Endodermal cell (in vitro differentiated cells): Measurements from ENCODE around the gene CHRDL2. TPM values are rescaled to one million over a fixed set of nuclear protein-coding genes. Genes with fewer than 3 reads are reported as not detected.
A peak's percentile ranks its signal among the peaks of the same experiment; 100 is the strongest.

Source experiments
- DNase-seq: peaks from one replicate; pipeline ENCODE4 v3.0.0-alpha.2; 2017
- H3K27ac ChIP-seq: 2 replicates; pipeline ENCODE4 v1.5.1; 2013; ENCODE audit warnings: mild to moderate bottlenecking, low read depth, low read length, moderate library complexity
- H3K27me3 ChIP-seq: 2 replicates; pipeline ENCODE4 v1.6.1; 2013; ENCODE audit warnings: mild to moderate bottlenecking, low read length, moderate library complexity; ENCODE audit not compliant: insufficient read depth, control insufficient read depth, poor library complexity, severe bottlenecking
- H3K36me3 ChIP-seq: 2 replicates; pipeline ENCODE4 v1.7.0; 2013; ENCODE audit warnings: mild to moderate bottlenecking, low read length, moderate library complexity; ENCODE audit not compliant: control insufficient read depth, insufficient read depth
- H3K4me1 ChIP-seq: one replicate; pipeline ENCODE4 v1.7.0; 2013; ENCODE audit warnings: low read length; ENCODE audit not compliant: control insufficient read depth, insufficient read depth
- H3K4me3 ChIP-seq: 2 replicates; pipeline ENCODE4 v1.5.1; 2013; ENCODE audit warnings: mild to moderate bottlenecking, low read length, moderate library complexity
- H3K9ac ChIP-seq: 2 replicates; pipeline ENCODE4 v1.6.1; 2013; ENCODE audit warnings: mild to moderate bottlenecking, low read length, moderate library complexity; ENCODE audit not compliant: poor library complexity, severe bottlenecking; ENCODE audit errors: extremely low read depth
- H3K9me3 ChIP-seq: 2 replicates; pipeline ENCODE4 v1.6.1; 2013; ENCODE audit warnings: mild to moderate bottlenecking, low read length, moderate library complexity; ENCODE audit not compliant: control insufficient read depth
- H3K27ac Mint-ChIP-seq: 2 replicates; pipeline ENCODE4 v1.8.0; 2020; ENCODE audit warnings: mixed read lengths
- H3K27me3 Mint-ChIP-seq: 2 replicates; pipeline ENCODE4 v1.8.0; 2021; ENCODE audit warnings: mild to moderate bottlenecking, mixed read lengths; ENCODE audit not compliant: insufficient read depth
- H3K36me3 Mint-ChIP-seq: 2 replicates; pipeline ENCODE4 v1.8.0; 2020; ENCODE audit warnings: low read depth, mixed read lengths
- H3K4me1 Mint-ChIP-seq: 2 replicates; pipeline ENCODE4 v1.8.0; 2020; ENCODE audit warnings: mixed read lengths
- H3K4me3 Mint-ChIP-seq: 2 replicates; pipeline ENCODE4 v1.8.0; 2020; ENCODE audit warnings: mild to moderate bottlenecking, moderate library complexity, mixed read lengths
- H3K9me3 Mint-ChIP-seq: 2 replicates; pipeline ENCODE4 v1.8.0; 2020; ENCODE audit warnings: mild to moderate bottlenecking, mixed read lengths
- CTCF ChIP-seq: fragments of 200-600 bp; sonication (generic); conservative IDR thresholded peaks from 2 replicates; pipeline ENCODE4 v1.5.0; 2021; ENCODE audit warnings: antibody characterized with exemption, mild to moderate bottlenecking
- WGBS, 2 experiments: methylation state at CpG; one replicate each; pipeline versions ENCODE4 v1.1.5 to v1.1.7; 2013; ENCODE audit warnings: missing lambda C conversion rate in 2 of 2, mixed read lengths in 1 of 2; ENCODE audit not compliant: insufficient coverage in 1 of 2, insufficient read length in 1 of 2; 5-methylcytosine and 5-hydroxymethylcytosine counted together
- total RNA-seq, 2 donors: library from RNA; stranded (reverse); fragmentation: NEBNext Ultra II Directional in 1 of 2; extraction: Animal tissue kit (Norgen Biotek cat#: 25700) in 1 of 2; gene quantifications; 2 replicates in 1 of 2; 3 replicates in 1 of 2; pipeline ENCODE4 v1.2.1, GENCODE V29; 2021

The CHRDL2 gene
- total RNA-seq, 2 donors from 2014 or later, result 0.44 to 1.2 TPM

DNA sequence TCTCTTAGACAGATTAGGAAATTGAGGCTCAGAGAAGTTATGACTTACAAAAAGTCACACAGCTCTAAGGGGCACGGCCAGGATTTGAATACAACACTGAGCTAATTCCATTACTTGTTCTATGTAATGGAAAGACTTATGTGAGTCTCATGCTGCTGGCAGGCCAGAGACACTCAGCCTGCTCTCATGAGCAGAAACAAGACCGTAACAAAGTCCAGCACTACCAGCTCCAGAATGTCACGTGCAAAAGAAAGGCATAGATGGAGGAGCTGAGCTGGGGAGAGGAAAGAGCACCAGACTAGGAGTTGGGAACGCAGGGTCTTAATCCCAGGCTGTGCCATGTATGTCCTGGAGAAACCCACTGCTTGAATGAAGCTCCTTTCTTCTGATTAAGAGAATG lies 1.8 kb downstream of the CHRDL2 start:
- Histone ChIP-seq H3K9ac (no peak overlapping the region), H3K27me3 (peaks cover 72% of the 10 kb centered on the region), H3K36me3 (no peaks in the 10 kb centered on the region), H3K9me3 (no peaks in the 10 kb centered on the region), H3K4me1 (no peaks in the 10 kb centered on the region), H3K4me3 (no peak overlapping the region), H3K27ac (no peak overlapping the region)
- no peak for DNase-seq
- no peaks in the 10 kb centered on the region for H3K36me3 Mint-ChIP-seq
- no peak overlapping the region for H3K4me3 Mint-ChIP-seq
- no peaks in the 10 kb centered on the region for H3K9me3 Mint-ChIP-seq
- no peak for TF ChIP-seq CTCF
- H3K27me3 Mint-ChIP-seq, result peaks cover 88% of the 10 kb centered on the region
- WGBS, 2 experiments, result 73 to 86% methylated on average over 3 to 4 of the region's 4 CpGs
- no peak overlapping the region for H3K27ac Mint-ChIP-seq
- H3K4me1 Mint-ChIP-seq, result peaks cover 10% of the 10 kb centered on the region

- Histone ChIP-seq H3K4me1 (no peaks in the 10 kb centered on the region), H3K4me3 (no peak overlapping the region), H3K9ac (no peak overlapping the region), H3K36me3 (no peaks in the 10 kb centered on the region), H3K9me3 (no peaks in the 10 kb centered on the region), H3K27ac (no peak overlapping the region), H3K27me3 (peaks cover 64% of the 10 kb centered on the region)
- WGBS, 2 experiments, result 18 to 20% methylated on average over 2 to 13 of the region's 13 CpGs
- no peak overlapping the region for H3K4me3 Mint-ChIP-seq
- no peak overlapping the region for H3K27ac Mint-ChIP-seq
- H3K36me3 Mint-ChIP-seq, result no peaks in the 10 kb centered on the region
- DNase-seq, result peak; percentile 90
- no peaks in the 10 kb centered on the region for H3K9me3 Mint-ChIP-seq
- peaks cover 78% of the 10 kb centered on the region for H3K27me3 Mint-ChIP-seq
- TF ChIP-seq CTCF, result peak; percentile 88
- H3K4me1 Mint-ChIP-seq, result peaks cover 5% of the 10 kb centered on the region
Measured at GRCh38 chr11:74726547-74727182, 4.6 kb downstream of the CHRDL2 start.

DNA sequence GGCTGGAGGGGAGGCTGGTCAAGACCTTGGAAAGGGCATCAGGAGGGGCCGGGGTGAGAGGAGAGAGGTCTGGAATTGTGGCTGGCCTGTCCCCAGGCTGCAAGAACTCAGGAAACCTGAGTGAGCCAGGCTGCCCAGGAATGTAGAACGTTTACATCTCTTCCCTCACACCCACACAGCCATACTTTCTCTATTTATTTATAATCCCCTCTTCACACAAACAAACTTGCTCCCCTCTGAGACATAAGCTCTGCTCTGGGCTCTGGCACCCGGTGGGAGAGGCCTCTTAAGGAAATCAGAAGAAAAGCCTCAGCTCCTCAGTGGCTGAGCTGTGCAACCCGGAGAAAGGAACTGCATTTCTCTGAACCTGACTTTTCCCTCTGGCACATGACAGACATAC lies 5.5 kb downstream of the CHRDL2 start:
- TF ChIP-seq CTCF, result no peak
- Histone ChIP-seq H3K36me3 (no peaks in the 10 kb centered on the region), H3K27me3 (peaks cover 55% of the 10 kb centered on the region), H3K9ac (no peak overlapping the region), H3K4me1 (peaks cover 2% of the 10 kb centered on the region), H3K27ac (no peak overlapping the region), H3K9me3 (no peaks in the 10 kb centered on the region), H3K4me3 (no peak overlapping the region)
- Mint-ChIP-seq H3K9me3 (no peaks in the 10 kb centered on the region), H3K4me1 (peaks cover 7% of the 10 kb centered on the region), H3K4me3 (no peak overlapping the region), H3K27ac (no peak overlapping the region), H3K36me3 (no peaks in the 10 kb centered on the region), H3K27me3 (peaks cover 70% of the 10 kb centered on the region)
- peak; percentile 35 for DNase-seq
- 72 to 83% methylated on average over 4 of the region's 4 CpGs for WGBS, 2 experiments
